Measurements from ENCODE around the gene INTS11.
"Not testable (repeated sequence)": the region's sequence is repeated elsewhere in the genome, so short reads cannot be mapped to it uniquely, and the experiment has no call there.

Gene INTS11

DNA sequence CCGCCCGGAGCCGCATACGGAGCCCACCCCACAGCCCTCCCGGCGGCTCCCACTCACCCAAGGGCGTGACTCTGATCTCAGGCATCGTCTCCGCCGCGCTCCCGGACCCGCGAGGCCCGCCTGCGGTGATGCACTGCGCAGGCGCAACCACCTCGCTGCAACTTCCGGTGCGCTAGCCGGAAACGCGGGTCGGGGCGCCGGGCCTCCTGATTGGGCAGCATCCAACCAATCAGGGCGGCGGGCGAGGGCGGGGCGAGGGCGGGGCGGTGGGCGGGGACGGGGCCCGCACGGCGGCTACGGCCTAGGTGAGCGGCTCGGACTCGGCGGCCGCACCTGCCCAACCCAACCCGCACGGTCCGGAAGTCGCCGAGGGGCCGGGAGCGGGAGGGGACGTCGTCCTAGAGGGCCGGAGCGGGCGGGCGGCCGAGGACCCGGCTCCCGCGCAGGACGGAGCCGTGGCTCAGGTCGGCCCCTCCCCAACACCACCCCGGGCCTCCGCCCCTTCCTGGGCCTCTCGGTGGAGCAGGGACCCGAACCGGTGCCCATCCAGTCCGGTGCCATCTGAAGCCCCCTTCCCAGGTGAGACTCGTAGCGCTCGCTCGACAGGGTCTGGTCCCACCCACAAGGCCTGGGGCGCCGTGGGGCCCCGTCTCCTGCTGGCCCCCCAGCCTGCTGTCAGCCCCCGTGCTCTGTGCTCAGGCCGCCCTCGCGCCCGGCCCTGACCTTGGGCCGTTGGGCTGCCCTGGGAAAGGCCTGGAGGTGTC, at the start of gene INTS11, which contains the start of gene CPTP:
Gene INTS11, minus strand, starts transcription at position 137 of the 764 bp plus-strand sequence. Its CDS starts 52 bp downstream, at position 85.
Gene CPTP, plus strand, starts transcription at position 279 of the 764 bp plus-strand sequence. CDS start 2,109 bp downstream, outside the sequence.
- DNase-seq, result peak; percentile 97

DNA sequence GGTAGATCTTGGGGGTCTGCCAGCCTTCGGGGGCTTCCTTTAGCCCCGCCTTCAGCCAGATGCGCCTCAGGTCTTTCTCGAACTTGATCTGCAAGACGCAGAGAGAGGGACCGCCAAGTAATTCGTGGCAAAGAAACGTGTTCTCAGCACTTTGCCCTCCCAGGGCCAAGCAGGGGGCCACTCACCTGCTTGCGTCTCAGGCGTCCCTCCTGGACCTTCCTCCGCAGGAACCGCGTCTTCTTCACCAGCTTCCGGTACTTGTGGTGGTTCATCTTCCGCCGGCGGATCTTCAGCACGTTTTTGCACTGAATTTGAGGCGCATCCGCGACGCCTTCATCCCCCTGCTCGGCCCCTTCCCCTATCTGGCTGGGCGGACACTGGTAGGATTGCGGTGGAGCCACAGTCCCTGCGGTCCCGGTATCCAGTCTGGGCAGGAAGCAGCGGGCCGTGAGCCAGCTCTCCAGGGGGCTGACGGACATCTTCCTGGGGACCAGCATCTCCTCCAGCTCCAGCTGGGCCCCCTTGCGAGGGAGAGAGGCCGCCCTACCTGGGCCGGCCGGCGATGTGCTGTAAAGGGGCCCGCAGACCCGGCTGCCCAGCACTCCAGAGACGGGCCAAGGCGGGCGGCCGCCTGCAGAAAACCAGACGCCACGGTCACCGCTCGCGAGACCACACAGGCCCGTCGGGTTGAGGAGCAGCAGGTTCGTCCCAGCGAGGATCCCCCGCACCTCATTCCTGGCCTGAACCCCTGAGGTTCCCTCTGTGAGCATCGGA, 49.5 kb upstream of the INTS11 start:
- no peak for DNase-seq

DNA sequence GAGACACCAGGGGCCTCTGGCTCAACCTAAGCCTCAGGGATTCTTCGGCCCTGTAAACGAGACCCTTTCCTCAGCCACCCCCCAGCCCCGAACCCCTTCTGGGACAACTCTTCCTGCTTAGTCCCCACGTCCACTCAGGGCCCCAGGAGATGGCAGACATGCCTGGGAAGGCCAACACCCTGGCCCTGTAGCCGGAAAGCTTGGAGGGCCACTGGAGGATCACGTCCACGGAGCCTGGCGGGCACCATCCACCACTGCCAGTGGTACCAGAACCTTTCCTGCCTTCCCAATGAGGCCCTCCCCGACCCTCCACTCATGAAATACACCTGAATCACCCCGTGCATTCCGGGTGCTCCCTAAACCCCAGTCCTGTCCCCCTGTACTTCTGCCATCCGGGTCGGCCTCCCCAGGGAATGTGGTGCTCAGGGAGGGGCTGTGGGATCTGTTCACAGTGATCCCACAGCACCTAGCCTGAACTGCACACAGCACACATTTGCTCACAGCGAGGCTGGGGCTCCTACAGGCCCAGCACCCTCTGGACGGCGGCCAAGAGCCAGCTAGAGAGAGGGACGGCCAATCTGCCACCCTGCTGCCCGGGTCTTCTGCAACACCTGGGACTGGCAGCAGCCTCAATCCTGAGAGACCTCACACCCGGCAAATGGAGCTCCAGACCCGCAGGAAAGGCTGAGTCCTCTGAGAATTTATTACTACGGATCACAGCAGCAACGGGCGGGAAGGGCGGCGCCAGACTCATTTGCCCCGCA, 48.8 kb upstream of the INTS11 start:
- no peak for DNase-seq

DNA sequence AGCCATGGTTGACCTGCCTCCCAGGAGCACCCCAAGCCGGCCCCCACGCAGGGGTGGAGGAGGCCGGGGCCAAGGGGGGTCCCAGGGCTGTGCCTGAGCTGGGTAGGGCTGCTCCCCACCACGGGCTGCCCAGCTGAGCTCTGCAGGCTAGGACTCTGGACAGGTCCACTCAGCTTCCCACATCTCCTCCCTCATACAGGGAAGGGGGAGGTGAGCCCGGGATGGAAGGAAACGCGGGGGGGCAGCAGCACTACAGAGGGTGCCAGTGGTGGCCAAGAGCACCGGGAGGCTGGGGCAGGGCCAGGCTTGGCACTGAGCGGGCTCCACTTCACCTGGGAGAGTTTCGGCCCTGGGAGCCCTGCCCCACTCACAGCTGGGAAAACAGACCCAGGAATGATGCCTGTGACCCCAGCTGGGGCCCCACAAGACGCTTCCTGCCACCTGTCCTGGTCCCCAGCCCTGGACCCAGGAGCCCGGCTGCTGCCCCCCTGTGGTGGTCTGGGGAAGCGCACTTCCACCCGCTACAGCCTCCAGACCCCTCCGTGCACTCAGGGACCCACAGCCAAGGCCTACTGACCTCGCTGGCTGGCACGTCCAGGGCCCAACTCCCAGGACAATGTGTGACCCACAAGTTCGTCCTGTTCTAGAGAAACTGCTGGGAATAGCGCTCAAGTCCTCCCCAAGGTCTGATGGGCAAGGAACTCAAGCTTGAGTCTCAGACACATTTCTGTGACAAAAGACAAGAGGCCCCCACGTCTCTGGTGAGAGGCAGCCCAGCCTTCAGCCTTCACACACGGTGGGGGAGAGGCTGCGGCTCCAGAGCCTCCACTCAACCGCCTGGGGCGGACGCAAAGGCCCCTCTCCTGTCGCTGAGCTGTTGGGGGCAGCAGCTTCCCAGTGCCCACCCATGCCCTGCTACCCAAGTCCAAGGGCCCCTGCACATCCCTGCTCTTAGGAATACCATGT, 47.6 kb upstream of the INTS11 start:
- DNase-seq, result peak; percentile 83

DNA sequence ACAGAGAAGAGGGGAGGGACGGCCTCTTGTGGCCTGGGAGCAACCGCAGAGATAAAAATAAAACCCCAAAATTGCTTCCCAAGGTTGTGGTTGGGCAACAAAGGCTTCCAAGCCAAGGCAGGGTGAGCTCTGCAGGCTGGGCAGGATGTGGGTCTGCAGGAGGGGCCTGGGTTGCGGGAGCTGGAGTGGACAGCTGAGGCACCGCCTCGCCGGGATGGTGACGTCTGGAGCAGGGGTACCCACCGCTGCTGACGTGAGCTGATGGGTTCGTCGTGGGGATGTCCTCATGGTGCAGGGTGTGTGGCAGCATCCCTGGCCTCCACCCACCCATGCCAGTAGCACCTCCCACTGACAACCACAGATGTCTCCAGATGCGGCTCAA, 46.9 kb upstream of the INTS11 start:
- peak; percentile 51 for DNase-seq

DNA sequence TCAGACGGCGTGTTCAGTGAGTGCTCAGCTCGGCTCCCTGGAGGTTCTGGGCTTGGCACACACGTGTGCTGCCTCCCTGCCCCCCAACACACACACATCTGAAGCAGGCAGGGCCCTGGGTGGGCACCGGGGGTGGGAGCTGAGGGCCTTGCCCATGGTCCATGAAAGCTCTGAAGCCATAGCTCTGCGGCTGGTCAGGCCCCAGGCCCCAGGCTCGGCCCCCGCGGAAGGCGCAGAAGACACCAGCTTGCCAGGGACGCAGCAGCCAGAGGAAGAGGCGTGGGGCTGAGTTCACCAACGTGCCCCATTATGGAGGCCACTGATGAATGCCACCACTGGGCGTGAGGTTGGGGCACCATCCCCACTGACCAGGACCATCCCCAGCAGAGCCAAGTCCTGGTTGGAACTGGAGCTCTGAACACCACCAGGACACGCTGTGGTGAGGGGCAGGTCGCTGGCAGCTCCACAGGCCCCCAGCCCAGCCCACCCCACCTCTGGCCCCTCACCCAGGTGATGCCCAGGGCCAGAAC, 46.4 kb upstream of the INTS11 start:
- DNase-seq, result no peak

DNA sequence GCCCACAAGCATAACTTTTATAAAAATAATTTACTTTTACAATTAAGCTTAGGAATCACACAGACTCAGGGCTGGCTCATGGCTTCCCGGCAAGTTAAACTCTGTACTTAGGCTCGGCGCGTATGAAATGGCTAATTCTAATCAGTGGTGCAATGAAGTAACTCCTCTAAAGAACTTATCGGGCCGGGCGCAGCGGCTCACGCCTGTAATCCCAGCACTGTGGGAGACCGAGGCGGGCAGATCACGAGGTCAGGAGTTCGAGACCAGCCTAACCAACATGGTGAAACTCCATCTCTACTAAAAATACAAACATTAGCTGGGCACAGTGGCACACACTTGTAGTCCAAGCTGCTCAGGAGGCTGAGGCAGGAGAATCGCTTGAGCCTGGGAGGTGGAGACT, 45.6 kb upstream of the INTS11 start:
- not testable (repeated sequence) for DNase-seq

DNA sequence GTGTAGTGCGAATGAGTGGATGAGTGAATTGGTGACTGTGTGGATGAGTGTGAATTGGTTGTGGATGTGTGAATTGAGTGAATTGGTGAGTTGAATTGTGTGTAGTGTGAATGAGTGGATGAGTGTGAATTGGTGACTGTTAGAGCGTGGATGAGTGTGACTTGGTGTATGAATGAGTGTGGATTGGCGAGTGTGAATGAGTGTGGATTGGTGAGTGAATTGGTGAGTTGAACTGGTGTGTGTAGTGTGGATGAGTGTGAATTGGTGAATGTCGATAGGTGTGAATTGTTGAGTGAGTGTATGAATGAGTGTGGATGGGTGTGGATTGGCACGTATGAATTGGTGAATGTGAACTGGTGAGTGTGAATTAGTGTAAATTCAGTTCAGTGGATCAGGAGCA, 42.9 kb upstream of the INTS11 start:
- no peak for DNase-seq

DNA sequence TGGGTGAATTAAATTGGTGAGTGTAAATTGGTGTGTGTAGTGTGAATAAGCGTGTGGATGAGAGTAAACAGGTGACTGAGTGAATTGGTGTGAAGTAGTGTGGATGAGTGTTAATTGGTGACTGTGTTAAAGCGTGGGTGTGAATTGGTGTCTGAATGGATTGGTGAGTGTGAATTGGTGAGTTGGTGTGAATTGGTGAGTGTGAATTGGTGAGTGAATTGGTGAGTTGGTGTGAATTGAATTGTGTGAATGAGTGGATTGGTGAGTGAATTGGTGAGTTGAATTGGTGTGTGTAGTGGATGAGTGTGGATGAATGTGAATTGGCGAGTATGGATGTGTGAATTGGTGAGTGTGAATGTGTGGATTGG, 42.2 kb upstream of the INTS11 start:
- DNase-seq, result no peak

DNA sequence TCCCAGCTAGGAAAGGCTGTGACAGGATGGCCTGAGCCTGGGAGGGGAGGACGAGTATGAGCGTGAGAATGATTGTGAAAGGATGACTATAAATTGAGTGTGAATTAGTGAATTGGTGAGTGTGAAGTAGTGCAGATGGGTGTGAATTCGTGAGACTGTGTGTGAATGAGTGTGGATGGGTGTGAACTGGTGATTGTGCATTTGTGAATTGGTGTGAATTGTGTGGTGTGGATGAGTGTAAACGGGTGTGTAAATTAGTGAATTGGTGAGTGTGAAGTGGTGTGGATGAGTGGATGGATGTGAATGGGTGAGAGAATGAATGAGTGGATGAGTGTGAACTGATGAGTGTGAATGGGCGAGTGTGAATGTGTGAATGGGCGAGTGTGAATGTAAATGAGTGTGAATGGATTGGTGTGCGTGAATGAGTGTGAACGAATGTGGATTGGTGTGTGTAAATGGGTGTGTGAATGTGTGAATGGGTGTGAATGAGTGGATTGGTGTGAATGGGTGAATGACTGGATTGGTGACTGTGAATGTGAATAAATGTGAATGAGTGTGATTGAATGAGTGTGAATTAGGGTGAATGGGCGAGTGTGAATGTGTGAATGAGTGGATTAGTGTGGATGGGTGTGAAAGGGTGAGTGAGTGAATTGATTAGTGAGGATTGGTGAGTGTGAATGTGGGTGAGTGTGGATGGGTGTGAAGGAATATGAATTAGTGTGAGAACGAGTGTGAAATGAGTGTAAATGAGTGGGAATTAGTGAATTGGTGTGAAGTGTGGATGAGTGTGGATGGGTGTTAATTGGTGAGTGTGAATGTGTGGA, 41.6 kb upstream of the INTS11 start:
- DNase-seq, result no peak

DNA sequence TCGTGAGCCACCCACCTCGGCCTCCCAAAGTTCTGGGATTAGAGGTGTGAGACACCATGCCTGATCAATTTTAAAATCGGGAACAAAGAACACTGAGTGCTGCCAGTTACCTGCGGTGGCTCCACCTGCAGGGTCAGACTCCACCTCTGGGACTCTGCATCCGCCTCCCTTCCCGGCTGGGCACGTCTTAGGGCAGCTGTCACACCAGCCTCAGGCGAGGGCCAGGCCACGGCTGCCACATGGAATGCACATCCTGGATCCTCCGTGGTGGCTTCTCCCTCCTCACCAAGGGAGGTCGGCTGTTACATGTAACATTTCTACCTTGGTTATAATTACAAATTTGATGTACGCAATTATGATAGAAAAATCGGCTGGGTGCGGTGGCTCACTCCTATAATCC, 39.8 kb upstream of the INTS11 start:
- DNase-seq, result no peak

DNA sequence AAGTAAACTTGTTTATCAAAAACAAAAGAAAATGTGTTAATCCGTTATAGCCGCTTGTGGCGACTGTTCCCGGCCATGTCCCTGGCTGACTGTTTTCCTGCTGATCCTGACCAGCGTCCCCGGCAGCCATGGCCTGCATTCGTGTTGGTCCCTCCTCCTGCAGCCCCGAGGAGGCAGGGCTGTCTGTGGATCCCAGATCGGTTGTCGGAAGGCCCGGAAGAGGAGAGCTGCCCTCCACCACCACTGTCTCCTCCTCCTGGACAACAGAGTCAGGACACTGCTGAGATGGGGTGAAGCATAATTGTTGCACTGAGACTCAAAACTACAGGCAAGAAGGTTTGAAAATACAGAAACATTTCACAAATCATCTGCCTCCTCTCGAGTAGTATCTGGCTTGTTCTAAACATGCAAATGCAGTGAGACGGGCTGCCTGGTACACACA, 37.5 kb upstream of the INTS11 start:
- DNase-seq, result no peak

DNA sequence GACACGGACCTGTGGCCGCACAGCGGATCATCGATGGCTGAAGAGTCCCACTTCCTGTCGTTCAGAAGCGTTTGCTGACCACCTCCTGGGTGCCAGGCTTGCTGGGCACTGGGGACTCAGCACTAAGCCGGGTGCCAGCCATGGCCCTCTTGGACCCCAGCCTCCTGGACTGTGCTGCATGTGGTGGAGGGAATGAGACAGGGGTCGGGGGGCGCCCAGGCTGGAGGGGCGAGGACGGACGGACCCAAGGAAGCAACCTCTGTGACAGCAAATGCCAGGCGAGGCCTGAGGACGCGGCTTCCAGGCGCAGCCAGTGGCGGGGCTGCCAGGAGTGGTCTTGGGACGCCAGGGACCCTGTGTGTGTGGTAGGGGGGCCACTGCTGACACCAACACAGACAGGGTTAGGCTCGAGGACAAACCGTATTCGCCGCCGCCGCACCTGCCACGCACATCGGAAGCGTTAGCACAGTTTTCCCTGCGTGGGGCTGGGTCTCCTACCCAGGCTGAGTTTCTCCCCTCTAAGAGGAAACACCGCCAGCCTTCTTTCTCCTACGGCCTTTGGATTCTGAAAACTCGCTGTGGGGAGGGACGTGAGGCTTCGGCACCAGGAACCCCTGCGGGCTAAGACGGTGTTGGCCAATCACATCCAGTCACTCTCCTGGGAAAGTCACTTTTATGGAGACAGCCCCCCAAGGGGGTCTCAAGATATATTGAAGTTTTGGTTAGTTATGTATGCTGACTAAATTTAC, 36.9 kb upstream of the INTS11 start:
- no peak for DNase-seq

DNA sequence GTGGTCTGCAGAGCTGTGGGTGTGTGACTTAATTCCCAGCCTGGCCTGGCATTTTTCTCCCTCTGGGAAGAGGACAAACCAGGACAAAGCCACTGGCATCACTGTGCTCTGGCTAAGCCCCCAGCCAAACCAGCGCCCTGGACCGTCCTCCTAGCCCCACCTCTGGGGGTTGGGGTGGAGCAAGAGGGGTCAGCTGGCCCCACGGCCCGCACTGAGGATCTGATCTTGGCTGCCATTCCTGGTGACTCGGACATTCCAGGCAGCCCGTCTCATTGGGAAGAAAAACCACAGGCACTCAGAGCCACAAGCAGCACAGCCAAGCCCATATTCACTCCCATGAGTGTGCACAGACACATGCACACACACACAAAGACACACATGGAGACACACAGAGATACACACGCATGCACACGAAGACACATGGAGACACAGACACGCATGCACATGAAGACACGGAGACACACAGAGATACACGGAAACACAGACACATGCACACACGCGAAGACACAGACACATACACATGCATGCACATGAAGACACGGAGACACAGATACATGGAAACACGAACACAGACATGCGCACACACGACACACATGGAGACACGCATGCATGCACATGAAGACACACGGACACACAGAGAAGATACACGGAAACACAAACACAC, 36.2 kb upstream of the INTS11 start:
- DNase-seq, result no peak

DNA sequence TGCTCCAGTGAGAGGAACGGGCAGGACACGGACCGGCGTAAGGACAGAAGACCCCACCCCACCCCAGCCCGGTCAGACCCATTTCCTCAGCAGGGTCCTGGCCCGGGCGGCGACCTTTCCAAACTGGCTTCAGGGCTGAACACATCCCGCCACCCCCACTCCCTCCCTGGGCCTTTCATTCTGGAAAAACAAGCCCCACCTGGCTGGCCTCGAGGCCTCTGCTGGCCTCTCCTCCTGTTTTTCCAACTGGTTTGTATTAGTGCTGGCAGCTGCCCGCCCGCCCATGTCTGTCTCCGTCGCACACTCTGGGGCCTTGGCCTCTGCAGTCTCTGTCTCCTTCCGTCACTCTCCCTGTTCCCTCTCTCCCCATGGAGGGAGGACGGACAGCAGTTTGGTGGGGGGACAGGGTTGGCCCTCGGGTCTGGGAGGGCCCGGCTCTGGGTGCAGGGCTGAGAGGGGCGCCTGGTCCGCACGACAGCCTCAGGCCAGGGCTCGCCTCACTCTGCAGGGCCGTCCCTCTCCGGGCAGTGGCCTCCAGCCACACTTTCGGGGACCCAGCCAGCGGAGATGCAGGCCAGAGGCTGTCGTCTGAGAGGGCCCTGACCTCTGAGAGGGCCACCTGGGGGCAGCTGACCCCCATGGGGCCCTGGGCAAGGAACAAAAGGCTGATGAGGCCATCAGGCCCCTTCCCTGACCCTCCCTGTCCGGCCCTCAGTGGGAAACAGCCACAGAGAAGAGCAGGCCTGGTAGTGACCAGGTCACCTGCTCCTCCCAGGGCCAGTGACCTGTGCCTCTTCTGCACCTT, 35.4 kb upstream of the INTS11 start:
- DNase-seq, result no peak

DNA sequence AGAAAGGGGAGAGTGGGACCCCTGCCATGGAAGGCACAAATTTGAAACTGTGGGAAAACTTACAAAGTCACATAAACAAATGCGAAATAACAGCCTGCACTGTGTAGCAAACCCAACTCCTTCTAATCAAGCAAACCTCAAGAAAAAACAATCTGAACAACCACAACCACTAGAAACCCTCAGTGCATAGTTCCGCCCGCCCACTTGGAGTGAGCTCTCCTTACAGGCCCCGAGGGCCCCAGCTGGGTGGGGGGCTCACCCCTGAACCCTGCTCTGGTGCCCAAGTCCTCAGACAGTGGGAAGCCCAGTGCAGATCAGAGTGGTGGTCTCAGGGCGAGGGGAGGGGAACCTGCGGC, 34.8 kb upstream of the INTS11 start:
- no peak for DNase-seq

DNA sequence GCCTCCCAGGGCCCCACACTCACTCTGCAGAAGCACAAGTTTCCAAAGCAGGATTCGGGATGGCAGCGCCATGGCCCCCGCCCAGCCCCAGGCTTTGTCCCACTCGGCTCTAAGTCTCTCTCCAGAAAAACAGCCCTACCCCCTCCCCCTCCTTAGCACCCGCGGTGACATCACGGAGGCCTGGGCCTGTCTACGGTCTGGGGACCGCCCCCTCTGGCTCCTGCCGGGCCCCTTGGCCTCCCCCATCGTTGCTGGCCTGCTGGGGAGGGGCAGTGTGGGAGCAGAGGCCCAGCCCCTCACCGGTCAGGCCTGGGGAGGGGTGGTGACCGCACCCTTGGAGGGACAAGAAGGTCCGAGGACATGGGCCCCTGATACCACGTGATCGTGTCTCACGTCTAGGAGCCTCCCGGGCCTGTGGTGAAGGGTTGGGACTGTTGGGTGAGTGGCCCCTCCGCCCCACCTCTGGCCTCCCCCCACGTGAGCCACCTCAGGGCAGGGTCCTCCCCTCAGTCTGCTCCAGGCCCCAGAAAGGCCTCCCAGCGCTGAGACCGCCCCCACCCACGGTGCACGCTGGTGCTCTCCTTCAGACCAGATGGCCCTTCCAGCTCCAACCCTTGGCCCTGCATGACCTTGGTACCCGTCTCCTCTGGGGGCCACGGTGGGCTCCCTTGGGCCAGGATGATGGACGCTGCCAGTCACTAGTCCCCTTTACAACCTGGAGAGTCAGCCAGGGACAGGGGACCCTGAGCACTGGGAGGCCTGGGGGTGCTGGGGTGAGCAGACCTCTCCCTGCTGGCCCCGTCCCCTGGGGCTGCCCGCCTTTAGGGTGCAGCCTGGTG, 34.2 kb upstream of the INTS11 start, which contains the start of gene MXRA8:
Gene MXRA8, minus strand, starts transcription at position 123 of the 839 bp plus-strand sequence. Its CDS starts 51 bp downstream, at position 72.
- no peak for DNase-seq

Data from RPMI8226 (cell line).